Lung (tissue), 12 donors: Measurements from ENCODE around the gene TOX2. TPM values are rescaled to one million over a fixed set of nuclear protein-coding genes. Genes with fewer than 3 reads are reported as not detected.

Experiments
- ATAC-seq: fragments of 200-7000 bp; cut with Tn5 transposase; one replicate; pipeline ENCODE4 v1.9.1; 2020; ENCODE audit warnings: moderate number of reproducible peaks; ENCODE audit not compliant: insufficient read depth, low FRiP score
- DNase-seq, 3 donors: peaks; one replicate each; pipeline ENCODE4 v3.0.0-alpha.2; 2013 to 2017
- H3K27ac ChIP-seq, 2 donors: one replicate each; pipeline ENCODE4 v1.5.1; 2013; ENCODE audit warnings: mild to moderate bottlenecking in 2 of 2, moderate library complexity in 2 of 2, control low read depth in 1 of 2, inconsistent platforms in 1 of 2, low read depth in 1 of 2, low read length in 1 of 2
- H3K27me3 ChIP-seq, 3 donors: one replicate each; pipeline ENCODE4 v1.5.1; 2013; ENCODE audit warnings: low read length in 2 of 3; ENCODE audit not compliant: control insufficient read depth in 3 of 3, insufficient read depth in 3 of 3
- H3K36me3 ChIP-seq, 4 donors: one replicate each; pipeline ENCODE4 v1.5.1; 2013; ENCODE audit warnings: low read length in 4 of 4, mild to moderate bottlenecking in 1 of 4, moderate library complexity in 1 of 4; ENCODE audit not compliant: control insufficient read depth in 4 of 4, insufficient read depth in 4 of 4
- H3K4me1 ChIP-seq, 5 donors: one replicate each; pipeline ENCODE4 v1.5.1; 2013; ENCODE audit warnings: low read length in 5 of 5, mild to moderate bottlenecking in 2 of 5, moderate library complexity in 1 of 5; ENCODE audit not compliant: control insufficient read depth in 5 of 5, insufficient read depth in 5 of 5
- H3K4me3 ChIP-seq: one replicate; pipeline ENCODE4 v1.5.1; 2013; ENCODE audit warnings: mild to moderate bottlenecking, control low read depth, moderate library complexity
- H3K9ac ChIP-seq, 2 donors: one replicate each; pipeline ENCODE4 v1.5.1; 2013; ENCODE audit warnings: low read length in 2 of 2, control low read depth in 1 of 2; ENCODE audit not compliant: insufficient read depth in 1 of 2
- H3K9me3 ChIP-seq, 4 donors: one replicate each; pipeline ENCODE4 v1.5.1; 2013; ENCODE audit warnings: low read length in 3 of 4, mild to moderate bottlenecking in 1 of 4, moderate library complexity in 1 of 4; ENCODE audit not compliant: control insufficient read depth in 4 of 4, insufficient read depth in 3 of 4
- CTCF ChIP-seq: IDR thresholded peaks from 2 replicates; pipeline ENCODE4 v1.5.1; 2012; ENCODE audit warnings: mild to moderate bottlenecking; ENCODE audit errors: control extremely low read depth, extremely low read depth
- WGBS, 2 donors: extraction: QIAGEN DNeasy Blood & Tissue Kit; methylation state at CpG; one replicate each; pipeline ENCODE4 v1.1.7; 2013; 5-methylcytosine and 5-hydroxymethylcytosine counted together
- polyA plus RNA-seq, 2 donors: library from polyadenylated mRNA; stranded (reverse); fragments of 200-250 nt; gene quantifications; one replicate each; pipeline ENCODE4 v1.2.1, GENCODE V29; 2013
- total RNA-seq, 2 donors: library from RNA; depleted of rRNA in 1 of 2; stranded (reverse); fragments of >200 nt in 1 of 2; gene quantifications; one replicate each; pipeline ENCODE4 v1.2.1, GENCODE V29; 2014 to 2021
- donor health status: control.
- donor health status: control.
- donor health status: Bipolar disorder and iron deficiency.
- donor health status: healthy.
- donor health status: DM: yes; HTN: yes; CAD: no.

TOX2 gene
- total and polyA plus RNA-seq, 4 donors, result 12.0 to 25.5 (median 16.6) TPM

GRCh38 chr20:44110816-44111568 lies 196.3 kb downstream of the TOX2 start:
- TF ChIP-seq CTCF, result no peak
- Histone ChIP-seq H3K4me1 (no peaks in the 10 kb centered on the region), H3K4me3 (no peak overlapping the region), H3K9me3 (peaks cover 0 to 8% (median 3%) of the 10 kb centered on the region in 4 donors), H3K9ac (no peak overlapping the region), H3K36me3 (no peaks in the 10 kb centered on the region), H3K27ac (no peak overlapping the region), H3K27me3 (peaks cover 0 to 12% (median 4%) of the 10 kb centered on the region in 3 donors)
- no peak for DNase-seq
- 79 to 89% methylated on average over 9 of the region's 9 CpGs for WGBS, 2 donors
- no peak for ATAC-seq

- Histone ChIP-seq H3K27ac (no peak overlapping the region), H3K4me3 (no peak overlapping the region), H3K9me3 (peaks cover 0 to 8% (median 3%) of the 10 kb centered on the region in 4 donors), H3K27me3 (peaks cover 0 to 17% (median 8%) of the 10 kb centered on the region in 3 donors), H3K9ac (no peak overlapping the region), H3K36me3 (no peaks in the 10 kb centered on the region), H3K4me1 (no peaks in the 10 kb centered on the region)
- 32 to 44% methylated on average over 6 of the region's 6 CpGs for WGBS, 2 donors
- no peak for TF ChIP-seq CTCF
- peak in 1 of 3 donors; percentile 22 for DNase-seq
- no peak for ATAC-seq
Observed at GRCh38 chr20:44111712-44112335, 197.2 kb downstream of the TOX2 start.

- peaks cover 0 to 8% (median 3%) of the 10 kb centered on the region in 4 donors for H3K9me3 ChIP-seq
- 86 to 93% methylated on average over 6 of the region's 6 CpGs for WGBS, 2 donors
- ATAC-seq (no peak), DNase-seq (no peak)
- no peak overlapping the region for H3K27ac ChIP-seq
- H3K4me1 ChIP-seq, result no peaks in the 10 kb centered on the region
- H3K4me3 ChIP-seq, result no peak overlapping the region
- peaks cover 0 to 17% (median 8%) of the 10 kb centered on the region in 3 donors for H3K27me3 ChIP-seq
- H3K9ac ChIP-seq, result no peak overlapping the region
- TF ChIP-seq CTCF, result no peak
- no peaks in the 10 kb centered on the region for H3K36me3 ChIP-seq
Observed at GRCh38 chr20:44112456-44112855, 197.8 kb downstream of the TOX2 start.
